ENCODE results near the gene HSD3B7. TPM values are rescaled to one million over a fixed set of nuclear protein-coding genes. Genes with fewer than 3 reads are reported as not detected.

Gene HSD3B7
- total RNA-seq, 1 experiment from 2014 or later: 5.4 TPM

DNA sequence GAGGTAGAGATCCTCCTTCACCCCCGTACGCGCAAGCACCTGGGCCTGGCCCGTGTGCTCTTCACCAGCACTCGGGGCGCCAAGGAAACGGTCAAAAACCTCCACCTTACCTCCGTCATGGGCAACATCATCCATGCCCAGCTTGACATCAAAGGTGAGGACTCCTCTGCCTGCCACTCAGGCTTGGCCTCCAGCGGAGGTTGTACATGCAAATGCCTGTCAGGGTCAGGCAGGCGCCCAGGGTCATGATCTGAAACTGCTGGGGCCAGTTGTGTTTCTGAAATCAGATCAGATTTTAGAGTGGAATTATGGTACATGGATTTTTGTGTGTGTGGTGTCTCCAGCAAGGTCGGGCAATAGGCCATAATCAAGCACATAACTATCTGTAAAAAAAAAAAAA is 23.6 kb upstream of the HSD3B7 start:
- Histone ChIP-seq H3K36me3 (ENCODE audit: control insufficient read depth, insufficient read depth, low read length) (peaks cover 26% of the 10 kb centered on the region), H3K4me3 (ENCODE audit: low read depth in 2 of 2, low read length in 2 of 2) (no peak overlapping the region), H3K27ac (ENCODE audit: low read length) (no peak overlapping the region), H3K4me1 (ENCODE audit: control insufficient read depth, insufficient read depth, low read length) (peaks cover 13% of the 10 kb centered on the region), H3K9me3 (ENCODE audit: control insufficient read depth, insufficient read depth, low read depth, low read length) (no peaks in the 10 kb centered on the region), H3K27me3 (ENCODE audit: control insufficient read depth, insufficient read depth, low read length) (no peaks in the 10 kb centered on the region)
- ChIA-PET POLR2A (no interaction called here), CTCF (no interaction called here)
- TF ChIP-seq POLR2AphosphoS5 (IDR thresholded peaks at IDR 0.05; ENCODE audit: low read depth, low read length) (no peak), TCF7L2 (IDR thresholded peaks at IDR 0.05; ENCODE audit: low read depth, low read length) (no peak), REST (IDR thresholded peaks at IDR 0.05; ENCODE audit: insufficient read depth in 1 of 2, low read depth in 2 of 2, low read length in 1 of 2) (no peak), CTCF (IDR thresholded peaks at IDR 0.05) (no peak)
- intact Hi-C loops (cut with micrococcal nuclease; ENCODE audit: unreplicated experiment) (no loop called here), in situ Hi-C loops (cut with HindIII; ENCODE audit: low pct_unique_long_range_greater_than_20kb, low sequenced_read_pairs) (no loop called here)
- BruUV-seq (replicated peaks): no TSS peak
- DNase-seq (ENCODE audit: low read depth, low spot score): no peak
- no peak for ATAC-seq

- Histone ChIP-seq H3K27ac (ENCODE audit: low read length) (no peak overlapping the region), H3K4me1 (ENCODE audit: control insufficient read depth, insufficient read depth, low read length) (peaks cover 4% of the 10 kb centered on the region), H3K36me3 (ENCODE audit: control insufficient read depth, insufficient read depth, low read length) (peaks cover 25% of the 10 kb centered on the region), H3K9me3 (ENCODE audit: control insufficient read depth, insufficient read depth, low read depth, low read length) (no peaks in the 10 kb centered on the region), H3K4me3 (ENCODE audit: low read depth in 2 of 2, low read length in 2 of 2) (no peak overlapping the region), H3K27me3 (ENCODE audit: control insufficient read depth, insufficient read depth, low read length) (no peaks in the 10 kb centered on the region)
- in situ Hi-C loops (cut with HindIII; ENCODE audit: low pct_unique_long_range_greater_than_20kb, low sequenced_read_pairs) (no loop called here), intact Hi-C loops (cut with micrococcal nuclease; ENCODE audit: unreplicated experiment) (no loop called here)
- TF ChIP-seq CTCF (IDR thresholded peaks at IDR 0.05): no peak
- no peak for TF ChIP-seq TCF7L2 (IDR thresholded peaks at IDR 0.05; ENCODE audit: low read depth, low read length)
- TF ChIP-seq REST (IDR thresholded peaks at IDR 0.05; ENCODE audit: insufficient read depth in 1 of 2, low read depth in 2 of 2, low read length in 1 of 2): no peak
- TF ChIP-seq SIN3A (IDR thresholded peaks at IDR 0.05; ENCODE audit: borderline replicate concordance, insufficient read depth, low read depth, low read length): no peak
- TF ChIP-seq POLR2AphosphoS5 (IDR thresholded peaks at IDR 0.05; ENCODE audit: low read depth, low read length): no peak
- DNase-seq (ENCODE audit: low read depth, low spot score): no peak
- no peak for ATAC-seq
- BruUV-seq (replicated peaks): no TSS peak
- CTCF ChIA-PET: interaction anchor here (0.7 kb wide), 1 partner anchor 11 kb away, joined by 3 read pairs; no protein-coding TSS in a partner anchor
- POLR2A ChIA-PET: no interaction called here
These were observed 21.0 kb upstream of the HSD3B7 start for GRCh38 chr16:30963925-30964511.
